ENCODE measurements around the gene CCDC92B.
"Not testable (repeated sequence)": the region's sequence is repeated elsewhere in the genome, so short reads cannot be mapped to it uniquely, and the experiment has no call there.

The CCDC92B gene

DNA sequence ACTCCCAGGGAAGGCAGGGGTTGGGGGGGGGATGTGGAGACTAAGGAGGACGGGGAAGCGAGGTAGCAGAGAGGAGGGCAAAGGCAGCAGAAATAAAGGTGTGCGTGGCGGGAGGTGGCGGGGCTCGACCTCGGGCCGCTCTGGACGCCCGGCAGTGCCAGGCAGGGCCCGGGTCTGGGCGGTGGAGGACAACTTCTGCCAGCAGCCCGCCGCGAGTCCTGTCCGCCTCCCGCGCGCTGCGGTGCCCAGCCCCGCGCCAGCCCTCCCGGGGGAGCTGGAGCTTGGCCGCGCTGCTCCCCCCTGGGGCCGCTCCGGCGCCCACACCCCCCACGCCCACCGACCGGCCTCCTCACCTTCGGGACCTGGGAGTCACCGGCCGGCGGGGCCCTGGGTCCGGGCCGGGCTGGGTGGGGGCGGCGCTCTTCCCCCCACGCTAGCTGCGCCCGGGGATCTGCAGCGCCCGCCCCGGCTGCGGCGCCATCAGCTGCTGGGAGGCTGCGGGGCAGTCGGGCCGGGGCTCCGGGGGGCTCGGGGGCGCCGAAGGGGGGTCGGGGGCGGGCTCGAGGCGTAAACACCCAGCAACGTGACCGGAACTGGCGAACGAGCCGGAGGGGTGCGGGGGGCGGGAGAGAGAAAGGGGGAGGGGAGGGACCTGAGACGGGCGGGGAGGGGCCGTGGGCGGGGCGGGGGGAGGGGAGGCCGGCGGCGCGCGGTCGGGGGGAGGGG lies at the start of gene CCDC92B:
TSS of gene CCDC92B (minus strand) at position 595 of the 726 bp plus-strand sequence. CDS start 14,507 bp downstream, outside the sequence.
- no peak for DNase-seq

DNA sequence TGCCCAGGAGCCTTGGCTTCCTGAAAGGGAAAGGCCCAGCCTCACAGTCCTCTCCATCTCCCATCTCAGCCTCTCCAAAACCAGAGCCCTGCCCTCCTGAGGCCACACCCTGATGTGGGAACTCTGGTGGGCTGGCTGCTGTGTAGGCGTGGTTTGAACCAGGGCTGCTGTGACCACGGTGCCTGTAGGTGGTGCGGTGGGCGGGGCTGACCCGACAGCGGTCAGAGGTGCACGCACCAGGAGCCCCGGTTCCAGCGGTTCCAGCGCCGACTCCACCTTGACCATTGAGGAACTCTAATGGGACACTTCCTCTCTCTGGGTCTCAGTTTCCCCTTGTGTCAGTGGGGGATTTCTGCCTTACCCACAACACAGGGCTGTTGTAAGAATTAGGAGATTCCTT lies 49.2 kb upstream of the CCDC92B start:
- DNase-seq, result no peak

DNA sequence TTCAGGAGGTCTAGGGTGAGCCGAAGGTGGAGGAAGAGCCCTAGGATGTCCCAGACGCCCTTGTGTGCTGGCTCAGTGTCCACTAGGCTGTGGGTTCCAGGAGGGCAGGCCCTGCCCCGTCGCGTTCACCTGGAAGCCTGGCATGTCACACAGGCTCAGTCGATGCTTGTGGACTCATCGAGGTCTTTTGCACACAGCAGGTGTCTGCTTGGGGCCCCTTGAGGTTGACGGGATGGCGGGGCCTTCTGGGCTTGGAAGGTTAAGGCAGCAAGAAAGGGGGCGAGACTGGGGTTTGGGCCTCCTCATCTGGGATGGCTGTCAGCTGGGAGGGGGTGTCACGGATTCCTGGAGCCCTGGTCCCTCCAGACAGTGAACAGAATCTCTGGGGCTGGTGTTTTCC lies 48.7 kb upstream of the CCDC92B start:
- no peak for DNase-seq

DNA sequence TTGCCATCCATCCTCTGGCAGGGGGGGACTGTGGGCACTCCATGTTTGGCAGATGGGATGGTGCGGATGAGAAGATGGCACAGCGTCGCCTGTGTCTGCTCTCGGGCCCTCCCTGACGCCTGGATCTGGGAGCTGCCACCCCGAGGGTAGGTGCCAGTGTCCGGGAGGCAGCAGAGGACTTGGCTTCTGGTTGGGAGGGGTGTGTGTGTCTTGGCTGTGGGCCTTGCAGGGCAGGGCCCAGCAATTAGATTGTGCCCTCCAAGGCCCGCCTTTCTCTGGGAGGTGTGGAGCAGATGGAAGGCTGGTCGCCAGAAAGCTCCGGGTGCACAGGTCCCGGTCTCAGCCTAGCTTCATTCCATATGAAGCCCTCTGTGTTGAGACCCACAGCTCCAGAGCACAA lies 48.2 kb upstream of the CCDC92B start:
- no peak for DNase-seq

DNA sequence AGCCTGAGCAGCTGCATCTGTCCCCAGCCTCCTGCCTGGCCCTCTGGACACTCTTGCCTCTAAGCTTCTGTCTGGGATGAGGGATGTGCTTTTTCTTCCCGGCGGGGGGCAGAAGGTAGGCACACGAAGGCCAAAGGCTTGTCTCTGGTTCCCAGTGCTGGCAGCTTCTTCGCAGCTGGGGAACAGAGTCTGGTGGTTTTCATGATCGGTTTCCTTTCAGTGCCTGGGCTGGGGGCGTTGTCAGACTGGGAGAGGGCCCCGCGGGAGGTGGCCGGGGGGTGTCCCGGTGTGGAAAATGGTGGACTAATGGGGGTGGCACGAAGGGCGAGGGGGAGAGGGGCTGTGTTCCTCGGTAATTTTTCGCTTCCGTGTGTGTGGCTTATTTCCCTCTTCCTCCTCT lies 47.8 kb upstream of the CCDC92B start:
- DNase-seq, result no peak

DNA sequence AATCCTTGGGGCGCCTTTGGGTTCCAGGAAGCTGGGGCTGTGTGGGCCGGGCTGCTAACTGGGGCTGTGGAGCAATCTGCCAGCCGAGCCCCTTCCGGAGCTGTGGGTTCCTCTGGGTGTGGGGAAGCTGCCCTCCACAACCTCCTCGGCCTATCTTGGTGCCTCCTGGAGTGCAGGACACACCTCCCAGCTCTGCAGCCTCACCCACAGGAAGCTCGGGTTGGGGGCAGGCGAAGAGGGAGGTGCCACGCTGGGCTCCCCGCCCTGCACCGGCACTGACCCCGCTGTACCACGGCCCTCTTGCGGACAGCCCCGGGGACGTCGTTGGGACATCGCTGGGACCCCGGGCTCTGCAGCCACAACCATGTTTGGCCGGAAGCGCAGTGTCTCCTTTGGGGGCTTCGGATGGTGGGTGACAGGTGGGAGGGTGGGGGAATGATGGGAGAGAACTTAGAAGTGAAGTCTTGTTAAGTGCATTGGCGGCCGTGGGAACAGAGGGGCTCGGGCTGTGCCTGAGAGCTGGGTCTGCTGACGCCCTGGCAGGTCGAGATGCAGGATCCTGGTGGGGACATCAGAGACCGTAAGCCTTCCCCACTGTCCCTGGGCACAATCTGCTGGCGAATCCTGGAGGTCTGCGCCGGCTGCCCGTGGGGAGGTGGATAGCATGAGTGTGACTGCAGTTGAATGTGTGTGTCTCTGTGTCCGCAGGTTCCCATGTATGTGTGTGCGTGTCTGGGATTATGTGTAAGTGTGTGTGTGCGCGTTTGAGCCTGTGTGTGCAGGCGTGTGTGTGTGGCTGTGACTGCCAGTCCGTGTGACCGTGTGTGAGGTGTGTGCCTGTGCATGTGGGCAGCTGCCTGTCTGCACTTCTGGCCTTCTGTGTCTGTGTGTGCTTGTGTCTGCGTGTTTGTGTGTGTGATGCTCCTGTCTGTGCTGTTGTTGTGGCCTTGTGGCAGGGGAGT lies 47.0 kb upstream of the CCDC92B start, which contains the start of gene RAP1GAP2:
TSS of gene RAP1GAP2 (plus strand) at position 275 of the 962 bp plus-strand sequence. CDS start at position 365, 90 bp downstream.
- DNase-seq, result no peak

DNA sequence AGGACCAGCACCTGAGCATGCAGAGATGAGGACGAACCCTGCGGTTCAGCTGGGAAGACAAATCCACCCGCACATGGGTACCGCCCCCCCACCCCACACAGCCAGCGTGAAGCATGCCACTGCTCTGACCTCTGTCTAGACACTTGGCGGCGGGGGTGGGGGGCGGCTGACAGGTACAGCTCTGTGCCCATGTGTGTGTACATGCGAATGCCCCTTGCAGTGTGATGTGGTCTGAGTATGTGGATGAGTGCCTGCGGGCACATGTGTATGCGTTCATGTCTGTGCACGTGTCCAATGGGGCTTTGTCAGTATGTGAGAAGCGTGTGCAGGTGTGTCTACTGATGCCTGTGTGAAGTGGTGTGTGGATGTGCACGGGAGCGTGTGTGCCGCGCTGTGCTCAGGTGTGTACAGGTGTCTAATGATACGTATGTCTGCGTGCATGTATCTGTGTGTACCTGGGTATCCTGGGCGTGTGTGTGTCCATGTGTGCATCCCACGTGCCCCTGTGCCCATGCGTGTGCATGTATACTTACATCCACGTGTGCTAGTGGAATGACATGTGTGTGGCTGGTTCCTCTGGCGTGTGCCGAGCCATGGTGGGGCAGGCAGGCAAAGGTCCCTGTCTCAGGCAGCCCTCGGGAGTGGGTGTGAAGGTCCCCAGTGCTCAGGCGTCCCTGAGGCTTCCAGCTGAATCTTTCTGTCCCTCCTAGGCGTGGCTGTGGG lies 46.1 kb upstream of the CCDC92B start:
- no peak for DNase-seq

DNA sequence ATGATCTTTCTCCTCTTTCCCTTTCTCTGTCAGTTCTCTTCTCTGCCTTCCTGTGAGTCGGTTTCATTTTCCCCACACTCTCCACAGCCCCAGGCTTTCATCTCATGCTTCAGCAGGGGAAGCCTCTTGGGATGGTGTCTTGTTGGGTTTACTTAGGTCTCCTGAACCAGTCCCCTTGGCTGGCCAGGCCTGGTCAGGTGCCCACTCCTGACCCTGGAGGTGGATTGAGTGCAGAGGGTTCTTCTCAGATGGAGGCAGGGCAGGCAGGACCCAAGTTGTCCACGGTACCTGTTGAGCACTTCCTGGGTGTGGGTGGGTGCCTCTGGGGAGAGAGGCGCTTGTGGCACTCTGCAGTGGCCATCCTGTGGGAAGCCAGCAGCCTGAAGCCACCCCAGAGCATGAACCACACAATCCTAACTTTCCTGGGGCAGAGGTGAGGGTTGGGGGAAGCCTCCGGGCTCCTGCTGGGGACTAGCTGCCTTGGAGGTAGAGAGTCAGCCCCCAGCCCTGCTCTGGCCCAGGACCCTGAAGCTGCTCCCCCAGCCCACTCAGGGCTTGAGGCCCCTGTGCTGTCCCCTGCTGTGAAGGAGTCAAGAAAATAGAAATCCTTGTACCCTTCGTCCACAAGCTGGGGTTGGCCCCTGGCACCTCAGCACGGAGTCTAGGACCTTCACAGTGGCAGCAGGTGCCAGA lies 44.8 kb upstream of the CCDC92B start:
- no peak for DNase-seq

DNA sequence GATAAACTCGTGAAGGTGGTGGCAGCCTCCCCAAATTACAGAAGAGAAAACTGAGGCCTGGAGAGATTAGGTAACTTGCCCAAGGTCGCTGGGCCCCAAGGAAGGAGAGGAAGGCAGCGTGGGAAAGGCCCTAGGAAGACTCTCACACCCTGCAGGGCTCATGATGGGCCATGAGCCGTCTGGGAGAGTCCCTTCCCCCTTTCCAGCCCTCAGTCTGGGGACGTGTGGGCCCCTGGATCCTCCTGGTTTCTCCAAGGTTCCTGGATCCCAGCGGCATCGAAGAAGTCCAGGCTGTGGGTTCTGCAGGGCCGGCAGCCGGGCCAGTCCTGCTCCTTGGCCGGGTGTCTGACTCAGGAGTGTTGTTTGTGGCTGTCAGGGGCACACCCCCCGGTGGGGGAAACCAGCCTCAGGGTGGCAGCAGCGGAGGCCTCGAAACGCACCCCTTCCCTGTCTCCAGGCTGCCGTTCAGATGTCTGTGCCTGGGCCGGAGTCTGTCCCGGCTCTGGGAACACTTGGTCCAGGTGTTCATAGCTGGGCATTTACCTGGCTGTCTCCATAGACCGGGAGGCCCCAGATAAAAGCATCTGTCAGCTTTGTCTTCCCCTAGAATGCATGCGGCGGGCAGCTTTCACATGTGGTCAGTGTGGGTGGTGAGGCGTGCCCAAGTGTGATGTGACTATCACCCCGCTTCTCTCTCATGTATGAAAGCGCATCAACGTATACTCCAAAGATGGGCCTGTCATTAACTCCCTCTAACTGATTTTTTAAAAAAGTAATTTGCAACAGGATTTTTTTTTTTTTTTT lies 43.1 kb upstream of the CCDC92B start:
- no peak for DNase-seq

DNA sequence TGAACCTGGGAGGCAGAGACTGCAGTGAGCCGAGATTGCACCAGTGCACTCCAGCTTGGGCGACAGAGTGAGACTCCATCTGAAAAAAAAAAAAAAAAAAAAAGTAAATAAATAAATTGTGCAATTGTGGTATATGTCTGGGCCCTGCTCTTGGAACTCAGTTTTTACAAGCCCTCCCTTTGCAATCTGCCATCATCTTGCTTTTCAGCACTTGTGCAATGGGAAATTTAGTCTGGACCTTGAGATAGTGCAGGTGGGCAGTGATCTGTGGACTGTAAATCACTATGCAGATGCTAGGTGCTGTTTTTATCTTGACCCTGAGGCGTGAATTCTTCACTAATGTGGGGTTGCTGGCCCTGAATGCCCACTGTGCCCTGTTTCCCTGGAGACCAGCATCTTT lies 40.2 kb upstream of the CCDC92B start:
- DNase-seq, result no peak

DNA sequence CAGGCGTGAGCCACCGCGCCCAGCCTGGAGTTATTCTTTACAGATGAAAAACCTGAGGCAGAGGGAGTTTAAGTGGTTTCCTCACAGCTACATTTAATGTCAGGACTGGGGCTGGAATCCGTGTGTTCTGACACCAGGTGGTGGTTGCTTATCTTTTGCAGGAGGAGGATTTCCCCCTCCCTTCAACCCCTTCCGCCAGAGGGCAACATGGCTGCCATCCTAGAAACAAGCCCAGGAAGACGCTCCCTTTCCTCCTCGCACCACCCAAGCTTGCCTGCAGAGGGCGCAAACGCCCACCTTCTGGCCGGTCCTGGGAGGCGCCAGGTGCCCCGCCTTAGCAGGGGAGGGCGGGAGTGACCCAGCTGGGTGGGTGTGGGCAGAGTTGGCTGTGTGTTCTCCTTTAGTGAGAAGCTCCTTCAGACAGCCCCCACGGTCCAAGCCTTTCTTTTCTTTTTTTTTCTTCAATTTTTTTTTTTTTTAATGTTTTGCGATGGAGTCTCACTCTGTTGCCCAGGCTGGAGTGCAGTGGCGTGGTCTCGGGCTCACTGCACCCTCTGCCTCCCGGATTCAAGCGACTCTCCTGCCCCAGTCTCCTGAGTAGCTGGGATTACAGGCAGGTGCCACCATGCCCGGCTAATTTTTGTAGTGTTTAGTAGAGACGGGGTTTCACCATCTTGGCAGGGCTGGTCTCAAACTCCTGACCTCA lies 36.9 kb upstream of the CCDC92B start:
- DNase-seq, result peak; percentile 59

DNA sequence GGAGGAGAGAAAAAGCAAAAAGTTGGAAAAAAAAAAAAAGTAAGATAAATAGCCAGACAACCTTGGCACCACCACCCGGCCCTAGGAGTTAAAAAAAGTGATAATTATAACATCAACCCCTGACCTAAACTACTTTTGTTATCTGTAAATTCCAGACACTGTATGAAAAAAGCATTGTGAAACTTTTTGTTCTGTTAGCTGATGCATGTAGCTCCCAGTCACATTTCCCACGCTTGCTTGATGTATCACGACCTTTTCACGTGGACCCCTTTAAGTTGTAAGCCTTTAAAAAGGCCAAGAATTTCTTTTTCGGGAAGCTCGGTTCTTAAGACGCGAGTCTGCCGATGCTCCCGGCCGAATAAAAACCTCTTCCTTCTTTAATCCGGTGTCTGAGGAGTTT lies 35.9 kb upstream of the CCDC92B start:
- DNase-seq, result not testable (repeated sequence)

DNA sequence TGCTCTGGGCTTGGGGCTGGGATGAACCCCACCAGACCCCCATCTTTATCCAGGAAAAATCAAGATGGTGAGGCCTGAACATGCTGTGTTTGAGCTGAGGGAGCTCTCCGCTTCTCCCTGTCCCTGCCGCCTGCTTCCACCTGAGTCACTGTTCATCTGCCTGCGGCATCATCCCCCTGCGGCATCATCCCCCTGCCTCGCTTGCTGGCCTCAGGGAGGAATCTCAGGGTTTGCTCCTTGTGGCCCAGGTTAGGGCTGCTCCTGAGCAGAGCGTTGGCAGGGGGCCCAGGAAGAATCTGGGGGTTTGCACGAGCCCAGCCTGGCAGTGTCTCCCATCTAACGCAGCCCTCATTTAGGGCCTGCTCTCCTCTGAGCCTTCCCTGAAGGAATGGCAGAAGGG lies 35.4 kb upstream of the CCDC92B start:
- DNase-seq, result no peak

DNA sequence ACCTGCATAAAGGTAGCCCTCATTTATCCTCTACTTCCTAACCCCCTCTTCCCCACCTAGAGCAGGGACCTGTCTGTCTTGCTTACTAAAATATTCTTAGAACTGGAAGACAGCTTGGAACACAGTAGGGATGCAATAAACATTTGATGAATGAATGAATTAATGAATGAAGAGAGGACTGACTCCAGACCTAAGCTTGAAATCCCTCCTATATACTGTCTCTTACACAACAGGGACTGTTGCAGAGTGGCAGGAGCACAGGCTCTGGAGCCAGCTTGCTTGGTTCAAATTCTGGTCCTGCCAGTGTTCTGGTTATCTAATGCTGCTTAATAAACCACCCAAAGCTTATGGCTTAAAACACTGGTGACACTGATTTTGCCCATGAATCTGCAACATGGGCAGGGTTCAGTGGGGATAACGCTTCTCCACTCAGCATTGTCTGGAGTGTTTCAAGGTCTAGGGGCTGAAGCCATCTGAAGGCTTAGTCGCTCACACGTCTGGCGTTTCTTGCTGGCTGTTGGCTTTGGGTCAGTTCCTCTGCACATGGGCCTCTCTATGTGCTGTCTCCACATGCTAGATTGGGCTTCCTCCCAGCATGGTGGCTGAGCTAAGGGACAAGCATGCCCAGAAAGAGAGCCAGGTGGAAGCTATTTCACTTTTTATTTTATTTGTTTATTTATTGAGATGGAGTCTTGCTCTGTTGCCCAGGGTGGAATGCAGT lies 34.0 kb upstream of the CCDC92B start:
- DNase-seq, result no peak

DNA sequence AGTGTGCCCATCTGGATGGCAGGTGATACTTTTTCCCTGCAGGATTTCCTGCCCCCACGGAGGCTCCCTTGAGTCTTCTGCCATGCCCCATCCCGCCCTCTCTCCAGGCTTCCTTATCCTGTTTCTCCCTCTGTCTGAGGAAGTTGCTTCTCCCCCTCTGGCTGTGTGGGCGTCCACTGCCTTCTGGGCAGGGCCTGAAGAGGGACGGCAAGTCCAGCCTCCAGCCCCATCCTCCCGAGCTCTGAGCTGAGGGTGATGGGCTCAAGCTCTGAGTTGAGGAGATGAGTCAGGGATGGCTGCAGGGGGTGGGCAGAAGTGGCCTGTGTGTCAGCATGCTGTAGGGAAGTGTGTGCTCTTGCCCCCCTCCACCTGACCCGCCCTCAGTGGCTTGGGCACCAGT lies 32.6 kb upstream of the CCDC92B start:
- no peak for DNase-seq

DNA sequence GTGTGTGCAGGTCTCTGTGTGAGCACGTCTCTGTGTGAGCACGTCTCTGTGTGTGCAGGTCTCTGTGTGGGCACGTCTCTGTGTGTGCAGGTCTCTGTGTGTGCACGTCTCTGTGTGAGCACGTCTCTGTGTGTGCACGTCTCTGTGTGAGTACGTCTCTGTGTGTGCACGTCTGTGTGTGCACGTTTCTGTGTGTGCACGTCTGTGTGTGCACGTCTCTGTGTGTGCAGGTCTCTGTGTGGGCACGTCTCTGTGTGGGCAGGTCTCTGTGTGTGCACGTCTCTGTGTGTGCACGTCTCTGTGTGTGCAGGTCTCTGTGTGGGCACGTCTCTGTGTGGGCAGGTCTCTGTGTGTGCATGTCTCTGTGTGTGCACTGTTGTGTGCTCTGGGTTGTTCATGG lies 32.1 kb upstream of the CCDC92B start:
- DNase-seq, result not testable (repeated sequence)

DNA sequence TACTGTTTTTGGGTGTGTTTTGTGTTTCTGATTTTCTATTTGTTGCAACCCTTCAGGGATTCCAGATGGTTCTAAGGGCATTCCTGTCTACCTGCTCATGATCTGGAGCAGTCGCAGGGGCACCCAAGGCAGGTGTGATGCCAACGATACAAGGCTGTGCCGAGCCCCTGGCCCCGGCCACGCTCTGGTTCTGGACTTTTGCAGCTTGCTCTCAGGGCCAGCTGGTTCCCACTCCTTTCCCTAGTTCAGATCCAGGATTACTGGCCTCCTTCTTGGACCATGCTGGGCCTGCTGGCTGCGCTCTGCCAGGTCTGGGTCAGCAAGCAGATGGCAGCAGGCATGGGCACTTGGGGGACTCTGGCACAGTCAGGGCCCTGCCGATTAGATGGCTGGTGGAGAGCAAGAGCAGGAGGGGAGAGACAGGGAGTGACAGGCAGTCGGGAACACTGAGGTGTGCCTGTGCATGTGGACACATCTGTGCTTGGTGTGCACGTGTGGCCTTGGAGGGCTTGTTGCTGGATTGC lies 31.5 kb upstream of the CCDC92B start:
- DNase-seq, result no peak

DNA sequence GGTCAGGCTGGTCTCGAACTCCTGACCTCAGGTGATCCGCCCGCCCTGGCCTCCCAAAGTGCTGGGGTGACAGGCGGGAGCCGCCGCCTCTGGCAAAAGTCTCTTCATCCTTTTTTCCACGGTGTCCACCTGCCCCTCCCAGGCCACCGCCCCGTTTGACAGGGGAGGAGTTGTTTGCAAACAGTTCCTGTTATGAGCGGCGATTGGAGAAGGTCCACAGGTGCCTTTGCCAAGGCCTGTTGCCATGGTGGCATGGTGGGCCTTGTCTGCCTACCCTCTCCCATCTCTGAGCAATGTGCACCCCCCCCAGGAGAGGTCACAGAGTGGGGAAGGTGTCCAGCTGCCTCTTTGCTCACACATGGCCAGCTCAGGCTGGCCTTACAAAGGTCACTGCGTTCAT lies 30.8 kb upstream of the CCDC92B start:
- DNase-seq, result no peak

DNA sequence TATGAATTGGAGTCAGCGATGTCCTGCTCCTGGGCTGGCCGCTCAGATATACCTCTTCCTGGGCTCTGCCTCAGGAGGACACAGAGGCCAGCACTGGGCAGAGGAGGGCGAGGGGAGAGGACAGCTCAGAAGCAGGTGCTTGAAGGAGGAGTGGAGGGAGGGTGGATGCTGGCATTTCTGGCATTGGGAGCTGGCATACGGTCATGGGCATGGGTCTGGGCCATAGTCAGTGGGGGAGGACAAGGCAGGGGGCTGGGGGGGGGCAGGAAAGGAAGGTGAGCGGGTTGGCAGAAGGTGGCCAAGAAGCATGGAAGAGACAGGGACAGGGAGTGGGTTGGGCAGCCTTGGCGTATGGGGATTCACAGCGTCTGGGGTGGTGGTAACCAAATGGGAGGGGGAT lies 30.1 kb upstream of the CCDC92B start:
- no peak for DNase-seq

DNA sequence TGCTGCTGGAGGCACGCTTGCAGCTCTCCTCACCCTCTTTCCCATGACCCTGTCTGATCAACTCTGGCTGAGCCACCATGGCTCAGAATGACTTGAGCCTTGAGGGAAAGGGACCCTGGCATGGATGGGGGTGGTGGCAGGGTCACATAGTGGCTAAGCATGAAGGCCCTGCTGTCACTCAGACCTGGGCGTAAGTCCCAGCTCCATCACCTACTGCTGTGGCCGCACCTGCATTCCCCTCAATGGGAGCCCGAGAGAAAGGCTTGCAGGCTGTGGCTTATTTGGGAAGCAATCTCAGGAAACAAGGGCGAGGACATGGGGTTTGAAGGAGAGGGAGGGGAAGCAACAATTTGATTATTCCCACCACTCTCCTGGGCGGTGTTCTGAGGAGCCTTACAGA lies 29.0 kb upstream of the CCDC92B start:
- no peak for DNase-seq

Measured in NCI-H774 (cell line).